Measurements from ENCODE around the gene SART1. TPM values are rescaled to one million over a fixed set of nuclear protein-coding genes. Genes with fewer than 3 reads are reported as not detected.

Gene SART1
- total RNA-seq, 1 donor from 2014 or later = 26.0 TPM

DNA sequence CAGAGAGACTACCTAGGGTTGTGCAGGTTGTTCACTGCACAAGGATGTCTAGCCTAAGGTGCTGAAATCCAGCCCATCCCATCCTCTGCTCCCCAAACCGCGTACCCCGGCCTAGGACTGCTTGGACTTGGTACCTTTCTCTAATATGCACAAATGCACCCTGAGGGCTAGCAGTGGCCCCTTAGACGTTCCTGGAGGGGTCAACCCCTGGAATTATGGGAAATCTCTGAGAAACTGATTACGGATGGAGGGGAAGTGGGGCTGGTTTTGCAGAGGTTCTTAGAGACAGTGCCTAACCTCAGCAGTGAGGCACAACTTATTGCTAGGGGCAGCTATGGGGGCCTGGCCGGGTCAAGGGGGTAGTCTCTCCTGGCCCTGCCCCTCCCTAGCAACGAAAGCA, 45.1 kb upstream of the SART1 start:
- peak overlapping the region; percentile 13 to 26 for H3K4me3 ChIP-seq
- no peak for TF ChIP-seq POLR2AphosphoS5 (IDR thresholded peaks at IDR 0.05; ENCODE audit: insufficient read depth in 1 of 2, low read depth in 1 of 2)
- no peak for TF ChIP-seq POLR2A (IDR thresholded peaks at IDR 0.05)
- TF ChIP-seq, protein P1, sequence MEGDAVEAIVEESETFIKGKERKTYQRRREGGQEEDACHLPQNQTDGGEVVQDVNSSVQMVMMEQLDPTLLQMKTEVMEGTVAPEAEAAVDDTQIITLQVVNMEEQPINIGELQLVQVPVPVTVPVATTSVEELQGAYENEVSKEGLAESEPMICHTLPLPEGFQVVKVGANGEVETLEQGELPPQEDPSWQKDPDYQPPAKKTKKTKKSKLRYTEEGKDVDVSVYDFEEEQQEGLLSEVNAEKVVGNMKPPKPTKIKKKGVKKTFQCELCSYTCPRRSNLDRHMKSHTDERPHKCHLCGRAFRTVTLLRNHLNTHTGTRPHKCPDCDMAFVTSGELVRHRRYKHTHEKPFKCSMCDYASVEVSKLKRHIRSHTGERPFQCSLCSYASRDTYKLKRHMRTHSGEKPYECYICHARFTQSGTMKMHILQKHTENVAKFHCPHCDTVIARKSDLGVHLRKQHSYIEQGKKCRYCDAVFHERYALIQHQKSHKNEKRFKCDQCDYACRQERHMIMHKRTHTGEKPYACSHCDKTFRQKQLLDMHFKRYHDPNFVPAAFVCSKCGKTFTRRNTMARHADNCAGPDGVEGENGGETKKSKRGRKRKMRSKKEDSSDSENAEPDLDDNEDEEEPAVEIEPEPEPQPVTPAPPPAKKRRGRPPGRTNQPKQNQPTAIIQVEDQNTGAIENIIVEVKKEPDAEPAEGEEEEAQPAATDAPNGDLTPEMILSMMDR (IDR thresholded peaks at IDR 0.05) = no peak
- H3K27ac ChIP-seq = peak overlapping the region; percentile 93
- no peaks in the 10 kb centered on the region for H3K36me3 ChIP-seq
- no peaks in the 10 kb centered on the region for H3K27me3 ChIP-seq
- no peak for DNase-seq (ENCODE audit: extremely low spot score in 2 of 2)
- H3K4me1 ChIP-seq = peaks cover 80% of the 10 kb centered on the region
- intact Hi-C loops (cut with DNase I) = loop anchor here (5.0 kb wide), 1 partner anchor 34 kb away; no protein-coding TSS in a partner anchor
- no peaks in the 10 kb centered on the region for H3K9me3 ChIP-seq

DNA sequence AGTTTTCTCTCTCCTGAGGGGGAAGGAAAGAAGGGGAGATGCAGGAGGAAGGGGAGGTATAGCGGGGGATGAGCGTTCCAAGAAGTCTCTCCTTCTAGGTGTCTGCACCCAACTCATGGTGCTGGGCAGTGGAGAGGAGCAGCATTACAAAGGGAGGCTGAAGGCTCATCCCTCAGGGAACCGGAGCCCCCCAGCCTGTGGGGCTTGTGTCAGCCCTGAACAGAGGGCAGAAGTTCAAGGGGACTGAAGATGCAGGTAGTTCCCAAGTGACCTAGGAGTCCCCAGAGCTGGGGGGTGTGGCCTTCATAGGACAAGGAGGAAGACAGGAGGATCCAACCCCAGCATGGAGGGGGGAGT, 44.5 kb upstream of the SART1 start:
- Histone ChIP-seq H3K4me3 (peak overlapping the region; percentile 92), H3K27ac (peak overlapping the region; percentile 93)
- TF ChIP-seq, protein P1 (IDR thresholded peaks at IDR 0.05) = no peak
- TF ChIP-seq POLR2A (IDR thresholded peaks at IDR 0.05) = no peak
- TF ChIP-seq POLR2AphosphoS5 (IDR thresholded peaks at IDR 0.05; ENCODE audit: insufficient read depth in 1 of 2, low read depth in 1 of 2) = no peak

DNA sequence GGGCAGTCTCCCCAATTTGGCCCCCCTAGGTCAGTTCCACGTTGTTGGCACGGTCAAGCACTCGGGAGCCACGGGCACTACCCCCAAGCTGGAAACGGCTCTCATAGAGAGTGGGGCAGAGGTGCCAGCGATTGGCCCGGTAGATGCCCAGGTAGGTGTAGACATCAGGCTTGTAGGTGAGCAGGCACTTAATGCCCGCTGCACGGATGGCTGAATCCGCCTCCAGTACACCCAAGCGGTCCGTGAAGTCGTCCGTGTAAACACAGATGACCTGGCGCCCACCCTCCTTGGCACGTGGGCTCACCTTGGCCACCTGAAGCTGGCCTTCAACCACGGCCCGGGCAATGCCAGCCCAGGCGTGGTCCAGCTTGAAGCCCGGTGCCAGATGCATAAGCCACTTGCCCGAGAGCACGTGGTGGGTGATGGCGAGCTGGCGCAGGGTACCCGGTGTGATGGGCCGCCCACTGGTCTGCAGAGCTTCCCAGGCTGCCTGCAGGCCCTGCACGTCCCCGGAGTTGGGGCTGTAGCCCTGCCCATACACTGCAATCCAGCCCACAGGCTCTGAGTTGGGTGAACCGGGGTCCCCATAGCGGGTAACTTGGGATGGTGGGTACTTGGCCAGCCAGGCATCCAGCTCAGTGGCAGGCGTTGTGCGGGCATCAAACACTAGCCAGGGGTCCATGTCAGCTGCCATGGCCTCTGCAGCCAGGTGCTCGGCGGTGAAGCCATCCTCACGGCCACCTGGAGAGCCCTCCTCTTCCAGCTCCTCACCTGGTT, 43.9 kb upstream of the SART1 start:
- H3K4me3 ChIP-seq = peak overlapping the region; percentile 92
- TF ChIP-seq POLR2AphosphoS5 (IDR thresholded peaks at IDR 0.05; ENCODE audit: insufficient read depth in 1 of 2, low read depth in 1 of 2) = no peak
- TF ChIP-seq POLR2A (IDR thresholded peaks at IDR 0.05) = no peak
- TF ChIP-seq, protein P1 (IDR thresholded peaks at IDR 0.05) = no peak
- peak overlapping the region; percentile 93 for H3K27ac ChIP-seq
- H3K36me3 ChIP-seq = peaks cover 0 to 9% of the 10 kb centered on the region in 2 donors
- intact Hi-C loops (cut with DNase I) = loop anchor here (2.0 to 5.0 kb wide), 2 partner anchors 27 to 35 kb away; partner anchors contain the start of gene CCDC85B
- DNase-seq (ENCODE audit: extremely low spot score in 2 of 2) = no peak
- H3K9me3 ChIP-seq = no peaks in the 10 kb centered on the region
- peaks cover 68% of the 10 kb centered on the region for H3K4me1 ChIP-seq
- no peaks in the 10 kb centered on the region for H3K27me3 ChIP-seq

More for the DNA sequence above, 44.5 kb upstream of the SART1 start:
- H3K4me1 ChIP-seq = peaks cover 74% of the 10 kb centered on the region
- intact Hi-C loops (cut with DNase I) = loop anchor here (5.0 kb wide), 1 partner anchor 35 kb away; no protein-coding TSS in a partner anchor
- no peak for DNase-seq (ENCODE audit: extremely low spot score in 2 of 2)
- H3K27me3 ChIP-seq = no peaks in the 10 kb centered on the region
- H3K9me3 ChIP-seq = no peaks in the 10 kb centered on the region
- peaks cover 0 to 4% of the 10 kb centered on the region in 2 donors for H3K36me3 ChIP-seq

DNA sequence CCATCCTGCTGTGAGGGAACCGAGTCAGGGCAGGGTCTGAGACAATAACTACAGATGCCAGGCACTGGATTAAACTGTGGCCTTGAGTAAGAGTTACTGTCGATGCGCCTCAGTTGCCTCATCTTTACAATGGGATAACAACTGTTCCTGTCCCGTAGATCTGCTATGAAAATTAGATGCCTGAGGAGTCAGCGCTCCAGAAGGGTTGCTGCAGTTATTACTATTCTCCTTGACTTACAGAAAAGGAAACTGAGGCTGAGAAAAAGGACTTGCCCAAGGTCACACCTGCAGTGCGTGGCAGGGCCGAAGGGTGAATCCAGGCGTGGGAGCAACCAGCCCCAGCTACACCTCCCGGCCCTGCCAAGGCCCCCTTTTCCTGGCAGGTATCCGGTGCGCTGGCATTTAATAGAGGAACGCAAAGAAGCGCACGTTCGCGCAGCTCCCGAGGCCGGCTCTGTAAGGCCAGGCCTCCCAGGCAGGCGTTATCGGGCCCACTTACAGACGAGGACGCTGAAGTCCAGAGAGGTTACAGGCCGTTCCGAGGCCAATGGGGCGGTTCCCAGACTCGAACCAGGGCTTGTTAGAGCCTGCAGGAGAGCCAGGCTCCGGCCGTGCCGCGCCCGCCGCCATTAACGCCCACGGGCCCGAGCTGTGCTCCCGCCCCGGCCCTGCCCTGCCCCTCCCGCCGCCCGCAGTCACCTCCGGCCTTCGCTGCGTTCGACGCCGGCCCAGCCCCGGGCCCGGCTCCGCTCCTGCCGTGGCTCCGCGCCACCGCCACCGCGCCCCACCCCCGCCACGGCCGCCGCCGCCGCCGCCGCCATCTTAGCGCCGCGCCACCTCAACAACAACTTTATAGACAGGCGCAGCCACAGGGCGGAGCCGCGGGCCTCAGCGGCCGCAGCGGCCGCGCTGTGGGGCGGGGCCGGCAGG, 43.1 kb upstream of the SART1 start, which contains the start of gene C11orf68:
Gene C11orf68 (minus strand): TSS at position 852 of the 930 bp plus-strand sequence. CDS start 31 bp downstream, at position 821.
- H3K9me3 ChIP-seq = no peaks in the 10 kb centered on the region
- H3K4me3 ChIP-seq = peak within 1 kb of the TSS; percentile 92
- H3K27ac ChIP-seq = peak within 1 kb of the TSS; percentile 93
- no peaks in the 10 kb centered on the region for H3K27me3 ChIP-seq
- H3K36me3 ChIP-seq = peaks cover 0 to 15% of the 10 kb centered on the region in 2 donors
- TF ChIP-seq, protein P1 (IDR thresholded peaks at IDR 0.05) = no peak
- peak in 1 of 2 donors; percentile 89 for TF ChIP-seq POLR2A (IDR thresholded peaks at IDR 0.05)
- peak in 1 of 2 donors; percentile 24 for TF ChIP-seq POLR2AphosphoS5 (IDR thresholded peaks at IDR 0.05; ENCODE audit: insufficient read depth in 1 of 2, low read depth in 1 of 2)
- intact Hi-C loops (cut with DNase I) = loop anchor here (2.0 to 5.0 kb wide), 2 partner anchors 28 to 36 kb away; partner anchors contain the start of gene CCDC85B
- DNase-seq (ENCODE audit: extremely low spot score in 2 of 2) = no peak
- H3K4me1 ChIP-seq = peaks cover 60% of the 10 kb centered on the region
